GM12801 (cell line): Measurements from ENCODE around the gene VPREB3.

Experiments
- CTCF ChIP-seq: IDR thresholded peaks from one replicate; pipeline ENCODE4 v1.5.1; 2011; ENCODE audit warnings: control low read depth; ENCODE audit not compliant: insufficient read length; ENCODE audit errors: extremely low read depth

The VPREB3 gene

GRCh38 chr22:23786752-23787599, 32.8 kb upstream of the VPREB3 start, which contains the start of gene SMARCB1:
SMARCB1 (plus strand) TSS chr22:23786966; CDS start chr22:23787170, 204 bp downstream.
- no peak for TF ChIP-seq CTCF

DNA sequence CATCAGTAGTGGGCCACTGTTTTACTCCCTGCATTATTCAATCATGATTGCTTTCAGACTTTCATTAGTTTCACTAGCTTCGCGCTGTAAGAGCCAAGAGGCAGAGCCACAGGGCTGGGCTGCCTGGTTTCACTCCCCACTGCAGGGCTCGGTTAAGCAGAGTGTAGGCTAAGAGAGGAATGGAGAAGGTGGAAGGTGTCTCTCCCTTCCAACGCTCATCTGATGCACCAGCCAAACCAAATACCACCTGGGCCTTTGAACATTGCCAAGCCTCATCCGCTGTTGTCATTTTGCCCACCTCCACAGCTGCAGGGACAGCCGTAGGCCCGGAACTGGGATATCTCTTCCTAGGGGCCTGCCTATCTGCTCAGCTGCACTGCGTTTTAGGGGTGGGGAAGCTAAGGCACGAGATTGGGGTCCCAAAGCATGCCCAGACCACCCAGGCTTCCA, 32.1 kb upstream of the VPREB3 start:
- no peak for TF ChIP-seq CTCF

- no peak for TF ChIP-seq CTCF
These were observed 30.0 kb upstream of the VPREB3 start for GRCh38 chr22:23784215-23784732.

DNA sequence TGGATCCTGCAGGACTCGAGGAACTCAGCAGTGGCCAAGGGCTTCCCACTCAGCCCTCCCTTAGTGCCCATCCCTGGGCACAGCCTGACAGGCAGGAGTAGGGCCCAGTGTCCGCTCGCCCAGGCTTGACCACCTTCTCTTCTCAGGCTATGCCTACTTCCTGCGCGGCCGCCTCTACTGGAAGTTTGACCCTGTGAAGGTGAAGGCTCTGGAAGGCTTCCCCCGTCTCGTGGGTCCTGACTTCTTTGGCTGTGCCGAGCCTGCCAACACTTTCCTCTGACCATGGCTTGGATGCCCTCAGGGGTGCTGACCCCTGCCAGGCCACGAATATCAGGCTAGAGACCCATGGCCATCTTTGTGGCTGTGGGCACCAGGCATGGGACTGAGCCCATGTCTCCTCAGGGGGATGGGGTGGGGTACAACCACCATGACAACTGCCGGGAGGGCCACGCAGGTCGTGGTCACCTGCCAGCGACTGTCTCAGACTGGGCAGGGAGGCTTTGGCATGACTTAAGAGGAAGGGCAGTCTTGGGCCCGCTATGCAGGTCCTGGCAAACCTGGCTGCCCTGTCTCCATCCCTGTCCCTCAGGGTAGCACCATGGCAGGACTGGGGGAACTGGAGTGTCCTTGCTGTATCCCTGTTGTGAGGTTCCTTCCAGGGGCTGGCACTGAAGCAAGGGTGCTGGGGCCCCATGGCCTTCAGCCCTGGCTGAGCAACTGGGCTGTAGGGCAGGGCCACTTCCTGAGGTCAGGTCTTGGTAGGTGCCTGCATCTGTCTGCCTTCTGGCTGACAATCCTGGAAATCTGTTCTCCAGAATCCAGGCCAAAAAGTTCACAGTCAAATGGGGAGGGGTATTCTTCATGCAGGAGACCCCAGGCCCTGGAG, 29.3 kb upstream of the VPREB3 start:
- no peak for TF ChIP-seq CTCF

GRCh38 chr22:23782703-23783102, 28.5 kb upstream of the VPREB3 start:
- TF ChIP-seq CTCF = no peak

GRCh38 chr22:23782252-23782651, 28.0 kb upstream of the VPREB3 start:
- no peak for TF ChIP-seq CTCF
